H9 (cell line): ENCODE results near the gene STAU1. TPM values are rescaled to one million over a fixed set of nuclear protein-coding genes. Genes with fewer than 3 reads are reported as not detected.
A peak's percentile ranks its signal among the peaks of the same experiment; 100 is the strongest.

Experiments used
- DNase-seq: peaks from one replicate; pipeline ENCODE4 v3.0.0-alpha.2; 2017
- H2AFZ ChIP-seq: one replicate; pipeline ENCODE4 v1.6.1; 2013; ENCODE audit warnings: mild to moderate bottlenecking, low read length, control low read depth, moderate library complexity
- H2AK5ac ChIP-seq: 2 replicates; pipeline ENCODE4 v1.6.1; 2013; ENCODE audit warnings: low read length, control low read depth, mixed read lengths; ENCODE audit not compliant: insufficient read length
- H2BK120ac ChIP-seq: one replicate; pipeline ENCODE4 v1.6.1; 2013; ENCODE audit warnings: low read depth, mild to moderate bottlenecking, low read length, control low read depth, inconsistent platforms; ENCODE audit not compliant: poor library complexity, severe bottlenecking
- H2BK12ac ChIP-seq: 2 replicates; pipeline ENCODE4 v1.6.1; 2013; ENCODE audit warnings: low read length, control low read depth, mixed read lengths, low read depth; ENCODE audit not compliant: insufficient read length
- H2BK15ac ChIP-seq: 2 replicates; pipeline ENCODE4 v1.6.1; 2013; ENCODE audit warnings: low read depth, low read length, control low read depth
- H2BK20ac ChIP-seq: one replicate; pipeline ENCODE4 v1.6.1; 2013; ENCODE audit warnings: low read depth, mild to moderate bottlenecking, low read length, control low read depth, inconsistent platforms; ENCODE audit not compliant: poor library complexity, severe bottlenecking
- H2BK5ac ChIP-seq: 2 replicates; pipeline ENCODE4 v1.6.1; 2013; ENCODE audit warnings: low read length, control low read depth, mixed read lengths; ENCODE audit not compliant: insufficient read length
- H3K14ac ChIP-seq: 2 replicates; pipeline ENCODE4 v1.6.1; 2013; ENCODE audit warnings: low read length, control low read depth; ENCODE audit not compliant: insufficient read depth
- H3K18ac ChIP-seq: 2 replicates; pipeline ENCODE4 v1.6.1; 2013; ENCODE audit warnings: low read depth, mild to moderate bottlenecking, mixed read lengths, low read length, control low read depth; ENCODE audit not compliant: insufficient read length
- H3K23ac ChIP-seq: 2 replicates; pipeline ENCODE4 v1.6.1; 2013; ENCODE audit warnings: low read length, control low read depth, mixed read lengths, low read depth; ENCODE audit not compliant: insufficient read length
- H3K23me2 ChIP-seq: 2 replicates; pipeline ENCODE4 v1.6.1; 2013; ENCODE audit warnings: low read depth, mild to moderate bottlenecking, mixed read lengths, low read length, control low read depth; ENCODE audit not compliant: insufficient read length, poor library complexity, severe bottlenecking
- H3K27ac ChIP-seq: 2 replicates; pipeline ENCODE4 v1.5.1; 2013; ENCODE audit warnings: low read length, control low read depth, mixed read lengths, low read depth; ENCODE audit not compliant: insufficient read length
- H3K27me3 ChIP-seq: 2 replicates; pipeline ENCODE4 v1.6.1; 2013; ENCODE audit warnings: low read length, control low read depth, inconsistent platforms; ENCODE audit not compliant: insufficient read depth
- H3K4ac ChIP-seq: 2 replicates; pipeline ENCODE4 v1.6.1; 2013; ENCODE audit warnings: low read depth, mild to moderate bottlenecking, control low read depth, inconsistent platforms, low read length, moderate library complexity
- H3K4me1 ChIP-seq: 2 replicates; pipeline ENCODE4 v1.6.1; 2013; ENCODE audit warnings: low read length, control low read depth, inconsistent platforms; ENCODE audit not compliant: insufficient read depth
- H3K4me2 ChIP-seq: 2 replicates; pipeline ENCODE4 v1.6.1; 2013; ENCODE audit warnings: low read length, control low read depth, mixed read lengths; ENCODE audit not compliant: insufficient read length, insufficient read depth
- H3K56ac ChIP-seq: 2 replicates; pipeline ENCODE4 v1.6.1; 2013; ENCODE audit warnings: low read depth, mild to moderate bottlenecking, mixed read lengths, low read length, control low read depth; ENCODE audit not compliant: insufficient read length
- H3K79me1 ChIP-seq: 2 replicates; pipeline ENCODE4 v1.6.1; 2013; ENCODE audit warnings: low read depth, mild to moderate bottlenecking, moderate library complexity, low read length, control low read depth, inconsistent platforms; ENCODE audit not compliant: insufficient read depth, poor library complexity, severe bottlenecking
- H3K79me2 ChIP-seq: 2 replicates; pipeline ENCODE4 v1.6.1; 2013; ENCODE audit warnings: low read length, control low read depth, inconsistent platforms; ENCODE audit not compliant: insufficient read depth
- H3K9ac ChIP-seq: 2 replicates; pipeline ENCODE4 v1.6.1; 2013; ENCODE audit warnings: low read length, control low read depth, mixed read lengths; ENCODE audit not compliant: insufficient read length; ENCODE audit errors: extremely low read depth
- H3K9me3 ChIP-seq: one replicate; pipeline ENCODE4 v1.6.1; 2013; ENCODE audit warnings: low read depth, low read length, inconsistent platforms; ENCODE audit not compliant: control insufficient read depth
- H3T11ph ChIP-seq: one replicate; pipeline ENCODE4 v1.6.1; 2013; ENCODE audit warnings: mild to moderate bottlenecking, low read length, control low read depth, inconsistent platforms
- H4K20me1 ChIP-seq: one replicate; pipeline ENCODE4 v1.6.1; 2013; ENCODE audit not compliant: control insufficient read depth, insufficient read length, insufficient read depth
- H4K5ac ChIP-seq: 2 replicates; pipeline ENCODE4 v1.6.1; 2013; ENCODE audit warnings: low read depth, mild to moderate bottlenecking, mixed read lengths, low read length, control low read depth; ENCODE audit not compliant: insufficient read length
- H4K8ac ChIP-seq: replicated peaks from 2 replicates; pipeline ENCODE4 v1.6.1; 2013; ENCODE audit warnings: low read length, control low read depth, mixed read lengths, low read depth; ENCODE audit not compliant: insufficient read length
- H4K91ac ChIP-seq: 2 replicates; pipeline ENCODE4 v1.6.1; 2013; ENCODE audit warnings: low read depth, mild to moderate bottlenecking, moderate library complexity, mixed read lengths, low read length, control low read depth; ENCODE audit not compliant: insufficient read length
- H3K27ac Mint-ChIP-seq, 3 experiments: 2 replicates in 2 of 3; 3 replicates in 1 of 3; pipeline ENCODE4 v1.8.0; 2020 to 2021; ENCODE audit warnings: mixed read lengths in 3 of 3, mild to moderate bottlenecking in 1 of 3, moderate library complexity in 1 of 3
- H3K27me3 Mint-ChIP-seq: 2 replicates; pipeline ENCODE4 v1.8.0; 2021; ENCODE audit warnings: low read depth, mild to moderate bottlenecking, moderate library complexity, mixed read lengths
- H3K36me3 Mint-ChIP-seq, 3 experiments: 2 replicates in 2 of 3; 3 replicates in 1 of 3; pipeline ENCODE4 v1.8.0; 2020 to 2021; ENCODE audit warnings: low read depth in 3 of 3, mixed read lengths in 3 of 3; ENCODE audit not compliant: insufficient read depth in 1 of 3
- H3K4me1 Mint-ChIP-seq, 2 experiments: 2 replicates each; pipeline ENCODE4 v1.8.0; 2020; ENCODE audit warnings: mixed read lengths in 2 of 2
- H3K4me3 Mint-ChIP-seq, 2 experiments: 2 replicates in 1 of 2; 3 replicates in 1 of 2; pipeline ENCODE4 v1.8.0; 2020 to 2021; ENCODE audit warnings: mild to moderate bottlenecking in 2 of 2, mixed read lengths in 2 of 2, moderate library complexity in 1 of 2
- H3K9me3 Mint-ChIP-seq, 2 experiments: 2 replicates in 1 of 2; 3 replicates in 1 of 2; pipeline ENCODE4 v1.8.0; 2020; ENCODE audit warnings: mild to moderate bottlenecking in 2 of 2, mixed read lengths in 2 of 2, moderate library complexity in 1 of 2
- CTCF ChIP-seq: fragments of 200-600 bp; sonication (generic); conservative IDR thresholded peaks from 3 replicates; pipeline ENCODE4 v1.8.0; 2021; ENCODE audit warnings: antibody characterized with exemption, mild to moderate bottlenecking
- WGBS: extraction: QIAGEN DNeasy Blood & Tissue Kit; methylation state at CpG from one replicate; pipeline ENCODE4 v1.1.7; 2013; ENCODE audit warnings: missing lambda C conversion rate, low lambda C conversion rate, mixed read lengths; ENCODE audit not compliant: insufficient read length; ENCODE audit errors: extremely low coverage; 5-methylcytosine and 5-hydroxymethylcytosine counted together
- total RNA-seq: library from RNA; stranded (reverse); gene quantifications from 2 replicates; pipeline ENCODE4 v1.2.1, GENCODE V29; 2021

Gene STAU1
- total RNA-seq, 1 experiment from 2014 or later: 106 TPM

DNA sequence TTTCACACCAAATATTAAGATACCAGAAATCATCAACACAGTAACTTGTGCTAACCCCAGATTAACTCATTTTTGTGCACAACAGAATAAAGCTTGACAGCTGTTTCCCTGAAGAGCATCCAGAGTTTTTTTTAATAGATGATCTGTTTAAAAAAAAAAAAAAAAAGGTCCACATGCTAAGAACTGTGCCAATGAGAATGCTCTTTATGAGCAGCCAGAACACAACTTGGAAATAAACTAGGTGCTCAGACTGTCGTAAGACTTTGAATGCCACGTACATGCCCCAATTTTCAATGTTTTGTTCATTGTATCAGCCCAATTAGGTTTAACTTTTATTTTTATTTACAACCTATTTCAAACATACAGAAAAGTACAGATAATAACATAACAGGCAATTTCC lies 47.3 kb downstream of the STAU1 start:
- no CpG with 5 or more reads among the region's 2 CpGs for WGBS
- no peak overlapping the region for H3K9ac ChIP-seq
- H3K23ac ChIP-seq: no peak overlapping the region
- H2AK5ac ChIP-seq: no peak overlapping the region
- no peaks in the 10 kb centered on the region for H4K20me1 ChIP-seq
- no peak overlapping the region for H3K18ac ChIP-seq
- no peak overlapping the region for H2BK20ac ChIP-seq
- 0 out of 7 replicates have a peak overlapping the region, but pooled peaks of 1 of the 3 experiments have one; percentile 54 for H3K27ac Mint-ChIP-seq
- H3K4me2 ChIP-seq: no peak overlapping the region
- no peaks in the 10 kb centered on the region for H3K23me2 ChIP-seq
- no peaks in the 10 kb centered on the region for H3K9me3 ChIP-seq
- H3K4me1 Mint-ChIP-seq: no peaks in the 10 kb centered on the region
- no peak overlapping the region for H4K5ac ChIP-seq
- H3K27me3 ChIP-seq: no peaks in the 10 kb centered on the region
- H2BK5ac ChIP-seq: no peak overlapping the region
- no peak overlapping the region for H4K8ac ChIP-seq
- no peak for DNase-seq
- no peaks in the 10 kb centered on the region for H3K4me1 ChIP-seq
- no peak overlapping the region for H2BK120ac ChIP-seq
- no peak overlapping the region for H3K14ac ChIP-seq
- H2AFZ ChIP-seq: no peak overlapping the region
- no peak for TF ChIP-seq CTCF
- peaks cover 13 to 43% (median 39%) of the 10 kb centered on the region in 3 experiments; a peak in 6 of 7 replicates for H3K36me3 Mint-ChIP-seq
- H3K56ac ChIP-seq: no peak overlapping the region
- H3T11ph ChIP-seq: no peak overlapping the region
- no peak overlapping the region for H2BK15ac ChIP-seq
- no peaks in the 10 kb centered on the region for H3K9me3 Mint-ChIP-seq
- no peak overlapping the region for H4K91ac ChIP-seq
- H2BK12ac ChIP-seq: no peak overlapping the region
- H3K27me3 Mint-ChIP-seq: no peaks in the 10 kb centered on the region
- no peaks in the 10 kb centered on the region for H3K79me2 ChIP-seq
- H3K79me1 ChIP-seq: peaks cover 6% of the 10 kb centered on the region
- no peak overlapping the region for H3K4ac ChIP-seq
- no peak overlapping the region for H3K4me3 Mint-ChIP-seq
- H3K27ac ChIP-seq: no peak overlapping the region
